Measurements from ENCODE around the gene CACNA2D3.

DNA sequence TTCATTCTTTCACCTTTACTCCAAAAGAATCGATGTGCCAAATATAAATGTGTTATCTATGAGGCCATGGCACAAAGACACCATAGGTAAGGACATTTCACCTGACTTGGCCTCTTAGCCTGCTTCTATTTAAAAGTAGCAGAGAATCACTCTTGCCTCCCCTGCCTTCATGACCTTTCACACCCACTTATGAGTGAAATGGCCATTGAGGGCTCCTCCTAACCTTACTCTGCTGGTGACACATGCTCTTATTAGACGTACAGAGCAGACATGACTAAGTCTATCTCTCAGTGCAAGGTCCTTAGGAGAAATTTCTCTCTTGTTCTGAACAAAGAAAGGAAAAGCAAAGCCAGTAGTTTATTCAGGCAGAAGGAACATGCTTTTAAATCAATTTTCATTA, 654.8 kb downstream of the CACNA2D3 start:
- no peak for TF ChIP-seq POLR2AphosphoS5 (IDR thresholded peaks at IDR 0.05)
- no peak for TF ChIP-seq POLR2A (IDR thresholded peaks at IDR 0.05)
- TF ChIP-seq CTCF (IDR thresholded peaks at IDR 0.05): no peak
